Astrocyte (in vitro differentiated cells and primary cell): ENCODE measurements around the gene UBE2M.

Source experiments
- CTCF ChIP-seq: IDR thresholded peaks from 2 replicates; pipeline ENCODE4 v1.5.1; 2011; ENCODE audit warnings: low read depth, mild to moderate bottlenecking, inconsistent platforms, low read length, moderate library complexity; ENCODE audit not compliant: insufficient read depth
- EZH2 ChIP-seq: IDR thresholded peaks from 2 replicates; pipeline ENCODE4 v1.6.1; 2012; ENCODE audit warnings: mild to moderate bottlenecking, low read length, inconsistent platforms; ENCODE audit not compliant: insufficient read depth

DNA sequence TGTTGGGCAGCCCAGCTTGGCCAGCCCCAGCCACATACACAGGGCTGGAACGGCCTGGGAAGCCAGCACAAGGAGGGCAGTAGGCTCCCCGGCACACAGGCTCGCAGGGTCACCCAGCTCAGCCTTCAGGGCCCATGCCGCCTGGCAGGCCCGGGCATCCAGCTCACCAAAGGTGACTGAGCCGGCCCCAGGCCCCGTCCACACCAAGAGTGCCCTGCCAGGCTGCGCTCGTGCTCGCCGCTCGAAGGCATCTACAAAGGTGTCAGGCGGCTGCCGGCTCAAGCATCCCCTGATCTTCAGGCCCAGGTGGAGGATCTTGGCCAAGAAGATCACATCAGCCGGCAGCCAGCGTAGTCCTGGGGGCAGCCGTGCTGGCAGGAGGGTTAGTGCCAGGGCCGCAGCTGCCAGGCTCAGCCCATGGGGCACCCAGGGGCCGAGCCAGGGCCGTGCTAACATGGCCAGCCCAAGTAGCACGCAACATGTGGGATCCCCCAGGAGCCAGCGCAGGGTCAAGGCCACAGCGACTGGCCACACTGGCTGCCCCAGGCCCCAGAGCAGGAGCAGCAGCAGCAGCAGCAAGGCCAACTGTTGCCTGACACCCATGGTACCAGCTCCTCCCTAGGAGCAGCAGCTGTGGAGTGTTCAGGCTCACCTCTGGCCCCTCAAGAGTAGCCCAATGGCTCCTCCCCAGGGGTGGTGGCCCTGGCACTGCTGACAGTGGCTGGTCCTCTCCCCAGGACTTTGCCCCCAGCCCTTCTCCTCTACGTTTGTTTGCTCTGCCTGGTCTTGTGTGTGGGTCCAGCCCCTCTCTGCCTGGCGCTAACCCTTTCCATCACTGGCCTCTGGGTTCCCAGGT is 46.8 kb downstream of the UBE2M start, which contains the start of gene SLC27A5:
- TF ChIP-seq CTCF = no peak
- TF ChIP-seq EZH2 = no peak
